BJ (cell line): ENCODE data around the gene CCDC40. TPM values are rescaled to one million over a fixed set of nuclear protein-coding genes. Genes with fewer than 3 reads are reported as not detected.

Experiments
- CTCF ChIA-PET: fragments of 350-600 bp; formaldehyde crosslinking; extraction: SDS; loops from one replicate; lab custom pipeline; 2021; ENCODE audit warnings: antibody characterized with exemption, inconsistent platforms; lab: Yijun Ruan, JAX
- POLR2A ChIA-PET: fragments of 300-600 bp; sonication (Branson Sonifier 250); formaldehyde crosslinking; extraction: SDS; loops from one replicate; lab custom pipeline; 2021; ENCODE audit warnings: antibody characterized with exemption; lab: Charles Lee
- DNase-seq: peaks from one replicate; pipeline ENCODE4 v3.0.0-alpha.2; 2011; ENCODE audit warnings: low read depth
- H3K27me3 ChIP-seq: 2 replicates; pipeline ENCODE4 v1.6.0; 2011; ENCODE audit warnings: low read length; ENCODE audit not compliant: control insufficient read depth, insufficient read depth
- H3K36me3 ChIP-seq: 2 replicates; pipeline ENCODE4 v1.5.1; 2011; ENCODE audit warnings: low read length; ENCODE audit not compliant: control insufficient read depth, insufficient read depth
- H3K4me3 ChIP-seq: 2 replicates; pipeline ENCODE4 v1.5.1; 2011; ENCODE audit warnings: low read depth, mild to moderate bottlenecking, control low read depth, low read length
- CTCF ChIP-seq: IDR thresholded peaks from 2 replicates; pipeline ENCODE4 v1.5.1; 2011; ENCODE audit warnings: low read depth, mild to moderate bottlenecking, control low read depth, inconsistent platforms, low read length, moderate library complexity; ENCODE audit not compliant: insufficient read depth
- polyA plus RNA-seq: library from polyadenylated mRNA; depleted of rRNA; stranded (reverse); fragments of >200 nt; gene quantifications from 2 replicates; pipeline ENCODE4 v1.2.3, GENCODE V29; 2011

Gene CCDC40
- polyA plus RNA-seq, 1 experiment = 3.1 TPM

- TF ChIP-seq CTCF = no peak
- Histone ChIP-seq H3K4me3 (no peak overlapping the region), H3K36me3 (no peaks in the 10 kb centered on the region), H3K27me3 (no peaks in the 10 kb centered on the region; the same call in 1 of the 2 replicates)
- CTCF ChIA-PET = interaction anchor here (0.8 to 4.9 kb wide), 4 partner anchors 9 to 10 kb away, joined by 3 to 28 read pairs (median 7); partner anchors contain the start of gene GAA
- DNase-seq = no peak
- POLR2A ChIA-PET = no interaction called here
Observed at GRCh38 chr17:80091376-80091775, 54.9 kb downstream of the CCDC40 start.

- POLR2A ChIA-PET = no interaction called here
- CTCF ChIA-PET = interaction anchor here (0.9 to 4.9 kb wide), 3 partner anchors 8 to 44 kb away, joined by 4 to 28 read pairs (median 11); partner anchors contain the start of gene GAA
- no peak for DNase-seq
- no peak overlapping the region for H3K4me3 ChIP-seq
- no peak for TF ChIP-seq CTCF
- H3K27me3 ChIP-seq = no peaks in the 10 kb centered on the region
- H3K36me3 ChIP-seq = no peaks in the 10 kb centered on the region
Observed at GRCh38 chr17:80092959-80093358, 56.5 kb downstream of the CCDC40 start.

- POLR2A ChIA-PET = no interaction called here
- Histone ChIP-seq H3K27me3 (no peaks in the 10 kb centered on the region), H3K4me3 (no peak overlapping the region), H3K36me3 (no peaks in the 10 kb centered on the region)
- CTCF ChIA-PET = interaction anchor here (4.9 kb wide), 1 partner anchor 12 kb away, joined by 28 read pairs; no protein-coding TSS in a partner anchor
- TF ChIP-seq CTCF = no peak
- no peak for DNase-seq
Observed at GRCh38 chr17:80095038-80095843, 58.8 kb downstream of the CCDC40 start.

GRCh38 chr17:80095844-80096475, 59.5 kb downstream of the CCDC40 start:
- H3K4me3 ChIP-seq = no peak overlapping the region
- POLR2A ChIA-PET = no interaction called here
- no peaks in the 10 kb centered on the region for H3K27me3 ChIP-seq
- TF ChIP-seq CTCF = no peak
- CTCF ChIA-PET = interaction anchor here (4.9 kb wide), 1 partner anchor 13 kb away, joined by 28 read pairs; no protein-coding TSS in a partner anchor
- H3K36me3 ChIP-seq = no peaks in the 10 kb centered on the region
- no peak for DNase-seq

- ChIA-PET CTCF (interaction anchor here (1.0 to 1.1 kb wide), 2 partner anchors 14 to 88 kb away, joined by 3 read pairs; no protein-coding TSS in a partner anchor), POLR2A (no interaction called here)
- no peak for TF ChIP-seq CTCF
- Histone ChIP-seq H3K36me3 (no peaks in the 10 kb centered on the region), H3K27me3 (no peaks in the 10 kb centered on the region), H3K4me3 (no peak overlapping the region)
- DNase-seq = no peak
Observed at GRCh38 chr17:80096561-80097021, 60.1 kb downstream of the CCDC40 start.
